ENCODE measurements around the gene RPL37A.

RPL37A gene

DNA sequence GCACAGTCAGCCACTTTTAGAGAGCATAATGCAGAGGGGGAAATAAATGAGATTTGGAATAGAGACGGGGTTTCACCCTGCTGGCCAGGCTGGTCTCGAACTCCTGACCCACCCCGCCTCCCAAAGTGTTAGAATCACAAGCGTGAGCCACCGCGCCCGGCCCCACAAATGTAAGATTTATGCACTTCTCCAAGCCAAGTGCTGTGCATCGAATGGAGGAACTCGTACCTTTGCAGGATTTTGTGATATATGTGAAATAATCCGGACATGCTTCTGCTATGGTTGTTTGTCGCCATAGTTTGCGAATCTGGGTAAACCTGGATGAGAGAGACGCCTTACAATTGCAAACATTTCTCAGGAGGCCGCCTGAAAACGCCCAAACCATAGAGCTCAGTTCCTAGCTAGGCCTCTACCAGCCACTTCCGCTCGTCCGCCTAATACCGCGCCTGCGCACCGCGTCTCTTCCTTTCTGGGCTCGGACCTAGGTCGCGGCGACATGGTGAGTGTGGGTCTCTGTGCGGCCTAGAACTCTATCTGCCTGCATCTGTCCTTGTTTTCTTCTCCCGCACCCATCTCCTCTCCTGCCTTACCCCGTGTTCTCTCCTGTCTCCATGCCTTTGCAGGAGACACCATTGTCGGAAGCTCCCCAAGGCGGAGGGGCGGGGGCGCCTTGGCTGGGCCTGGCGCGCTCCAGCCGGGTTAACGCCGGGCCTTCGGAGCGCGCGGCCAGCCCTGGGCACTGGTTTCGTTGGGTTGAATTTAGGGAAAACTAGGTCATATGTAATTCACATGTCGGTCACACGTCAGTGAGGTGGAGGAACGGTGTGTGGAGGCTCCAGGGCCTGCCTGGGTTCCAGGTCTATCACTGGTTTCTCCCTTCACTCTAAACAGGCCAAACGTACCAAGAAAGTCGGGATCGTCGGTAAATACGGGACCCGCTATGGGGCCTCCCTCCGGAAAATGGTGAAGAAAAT lies at the start of gene RPL37A:
TSS of gene RPL37A (plus strand) at position 466 of the 974 bp plus-strand sequence. CDS start at position 497, 31 bp downstream.
- in situ Hi-C loops (cut with MboI; ENCODE audit: low pct_unique_long_range_greater_than_20kb, low sequenced_read_pairs, unreplicated experiment) = no loop called here
- TF ChIP-seq, protein P1, sequence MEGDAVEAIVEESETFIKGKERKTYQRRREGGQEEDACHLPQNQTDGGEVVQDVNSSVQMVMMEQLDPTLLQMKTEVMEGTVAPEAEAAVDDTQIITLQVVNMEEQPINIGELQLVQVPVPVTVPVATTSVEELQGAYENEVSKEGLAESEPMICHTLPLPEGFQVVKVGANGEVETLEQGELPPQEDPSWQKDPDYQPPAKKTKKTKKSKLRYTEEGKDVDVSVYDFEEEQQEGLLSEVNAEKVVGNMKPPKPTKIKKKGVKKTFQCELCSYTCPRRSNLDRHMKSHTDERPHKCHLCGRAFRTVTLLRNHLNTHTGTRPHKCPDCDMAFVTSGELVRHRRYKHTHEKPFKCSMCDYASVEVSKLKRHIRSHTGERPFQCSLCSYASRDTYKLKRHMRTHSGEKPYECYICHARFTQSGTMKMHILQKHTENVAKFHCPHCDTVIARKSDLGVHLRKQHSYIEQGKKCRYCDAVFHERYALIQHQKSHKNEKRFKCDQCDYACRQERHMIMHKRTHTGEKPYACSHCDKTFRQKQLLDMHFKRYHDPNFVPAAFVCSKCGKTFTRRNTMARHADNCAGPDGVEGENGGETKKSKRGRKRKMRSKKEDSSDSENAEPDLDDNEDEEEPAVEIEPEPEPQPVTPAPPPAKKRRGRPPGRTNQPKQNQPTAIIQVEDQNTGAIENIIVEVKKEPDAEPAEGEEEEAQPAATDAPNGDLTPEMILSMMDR (IDR thresholded peaks at IDR 0.05; ENCODE audit: extremely low read depth, insufficient read depth, missing control alignments) = no peak

DNA sequence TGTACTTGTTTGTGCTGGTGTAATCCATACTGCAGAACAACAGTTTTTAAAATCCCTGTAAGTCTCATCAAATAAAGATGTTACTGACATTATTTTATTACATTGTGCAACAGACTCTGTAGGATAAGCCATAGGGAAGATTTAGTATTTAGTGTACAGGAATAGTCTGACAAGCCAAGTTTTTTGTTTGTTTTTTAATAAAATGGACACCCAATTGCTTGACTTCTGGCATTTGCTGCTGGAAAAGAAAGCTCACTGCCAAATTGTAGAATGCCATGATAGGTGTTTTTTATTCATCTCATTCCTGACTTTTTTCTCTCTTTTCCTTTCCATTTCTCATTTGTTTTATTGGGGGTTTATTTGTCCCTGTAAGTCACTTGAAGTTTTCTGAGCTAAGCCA lies 48.3 kb upstream of the RPL37A start:
- in situ Hi-C loops (cut with MboI; ENCODE audit: low pct_unique_long_range_greater_than_20kb, low sequenced_read_pairs, unreplicated experiment) = no loop called here
- DNase-seq (ENCODE audit: low spot score) = no peak
- TF ChIP-seq, protein P1 (IDR thresholded peaks at IDR 0.05; ENCODE audit: extremely low read depth, insufficient read depth, missing control alignments) = no peak

More for the DNA sequence above, at the start of gene RPL37A:
- peak; percentile 94 for DNase-seq (ENCODE audit: low spot score)

DNA sequence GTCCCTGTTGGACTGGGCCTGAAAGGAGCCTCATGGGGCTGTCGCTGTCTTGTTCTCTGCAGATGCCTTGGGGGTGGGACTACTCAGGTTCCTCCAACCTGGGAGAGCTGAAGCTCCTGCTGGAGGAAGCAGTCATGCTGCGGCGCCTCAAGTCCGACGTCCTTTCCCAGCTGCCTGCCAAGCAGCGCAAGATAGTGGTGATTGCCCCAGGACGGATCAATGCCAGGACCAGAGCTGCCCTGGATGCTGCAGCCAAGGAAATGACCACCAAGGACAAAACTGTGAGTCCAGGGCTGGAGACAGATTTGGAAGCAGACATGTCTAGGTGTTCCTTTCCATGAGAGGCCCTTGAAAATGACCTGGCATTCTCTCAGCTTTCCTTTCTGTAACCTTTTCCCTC lies 47.9 kb upstream of the RPL37A start:
- in situ Hi-C loops (cut with MboI; ENCODE audit: low pct_unique_long_range_greater_than_20kb, low sequenced_read_pairs, unreplicated experiment) = no loop called here
- DNase-seq (ENCODE audit: low spot score) = no peak

DNA sequence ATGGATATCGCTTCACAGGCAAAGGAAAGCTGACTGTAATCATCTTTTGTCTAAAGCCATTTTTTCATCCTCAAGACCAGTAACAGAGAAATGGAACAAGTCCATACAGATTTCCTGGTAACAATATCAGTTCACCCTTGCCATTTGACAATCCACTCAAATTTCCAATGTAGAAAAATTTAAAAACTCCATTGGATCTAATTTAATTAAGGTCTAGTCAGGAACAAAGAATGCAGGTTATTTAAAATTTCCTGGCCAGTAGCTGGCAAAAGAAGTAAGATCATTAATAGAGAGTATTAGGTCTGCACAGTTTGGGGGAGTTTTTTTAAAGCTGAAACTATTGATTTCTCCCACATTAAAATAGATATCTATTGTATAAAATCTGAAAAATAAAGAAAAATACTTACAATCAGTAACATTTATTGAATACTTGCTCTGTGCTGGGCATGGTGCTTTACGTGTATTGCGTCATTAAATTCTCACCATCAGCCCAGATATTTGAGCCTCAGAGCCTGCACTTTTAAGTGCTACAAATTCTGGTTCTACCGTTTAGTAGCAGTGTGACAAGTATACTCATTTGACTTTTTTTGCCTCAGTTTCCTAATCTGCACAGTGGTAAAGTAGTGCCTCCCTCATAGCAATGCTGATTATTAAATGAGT lies 44.6 kb upstream of the RPL37A start:
- TF ChIP-seq, protein P1 (IDR thresholded peaks at IDR 0.05; ENCODE audit: extremely low read depth, insufficient read depth, missing control alignments) = no peak
- in situ Hi-C loops (cut with MboI; ENCODE audit: low pct_unique_long_range_greater_than_20kb, low sequenced_read_pairs, unreplicated experiment) = no loop called here
- DNase-seq (ENCODE audit: low spot score) = no peak

More for the DNA sequence above, 47.9 kb upstream of the RPL37A start:
- TF ChIP-seq, protein P1 (IDR thresholded peaks at IDR 0.05; ENCODE audit: extremely low read depth, insufficient read depth, missing control alignments) = no peak

DNA sequence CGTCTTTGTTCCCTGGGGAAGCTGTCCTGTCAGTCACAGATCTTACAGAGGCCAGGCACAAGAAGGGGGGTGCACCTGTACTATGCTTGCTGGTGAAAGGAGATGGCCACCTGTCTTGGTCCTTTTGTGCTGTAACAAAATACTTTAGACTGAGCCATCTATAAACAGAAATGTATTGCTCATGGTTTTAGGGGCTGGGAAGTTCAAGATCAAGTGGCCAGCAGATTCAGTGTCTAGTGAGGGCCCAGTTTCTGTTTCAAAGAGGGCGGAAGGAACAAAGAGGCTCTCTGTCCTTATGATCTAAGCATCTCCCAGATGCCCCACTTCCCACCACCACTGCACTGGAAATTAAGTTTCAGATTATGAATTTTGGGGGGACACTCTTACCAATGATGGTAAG lies 35.5 kb upstream of the RPL37A start:
- TF ChIP-seq, protein P1 (IDR thresholded peaks at IDR 0.05; ENCODE audit: extremely low read depth, insufficient read depth, missing control alignments) = no peak
- no peak for DNase-seq (ENCODE audit: low spot score)
- in situ Hi-C loops (cut with MboI; ENCODE audit: low pct_unique_long_range_greater_than_20kb, low sequenced_read_pairs, unreplicated experiment) = no loop called here

DNA sequence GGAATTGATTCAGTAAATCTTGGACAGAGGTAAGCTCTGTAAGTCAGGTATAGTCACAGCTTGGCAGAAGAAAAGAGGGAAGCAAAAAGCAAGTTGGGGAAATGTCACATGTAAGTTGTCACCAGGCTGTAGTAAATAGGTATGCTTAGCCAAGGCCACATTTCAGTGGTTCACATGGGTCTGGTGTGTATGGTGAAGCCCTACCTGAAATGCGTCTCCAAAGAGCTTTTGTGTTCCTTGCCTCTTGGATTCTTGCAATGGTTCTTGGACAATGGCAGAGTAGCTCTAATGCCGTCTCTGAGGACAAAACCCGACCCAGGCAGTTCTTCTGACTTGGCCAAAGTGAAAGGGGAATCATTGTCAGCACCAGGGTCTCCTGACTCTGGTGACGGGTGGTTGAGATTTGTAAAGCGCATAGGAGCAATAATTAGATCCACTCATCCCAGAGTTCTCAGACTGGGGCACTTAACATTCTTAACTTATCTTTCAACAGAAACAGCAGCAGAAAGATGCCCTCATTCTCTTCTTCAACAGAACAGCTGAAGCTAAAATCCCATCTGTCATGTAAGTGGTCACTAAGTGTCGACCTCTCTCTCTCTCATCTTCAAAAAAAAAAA lies 34.4 kb upstream of the RPL37A start:
- DNase-seq (ENCODE audit: low spot score) = no peak
- TF ChIP-seq, protein P1 (IDR thresholded peaks at IDR 0.05; ENCODE audit: extremely low read depth, insufficient read depth, missing control alignments) = no peak
- in situ Hi-C loops (cut with MboI; ENCODE audit: low pct_unique_long_range_greater_than_20kb, low sequenced_read_pairs, unreplicated experiment) = no loop called here

Data from GM13977 (cell line).